MM.1S (cell line): ENCODE results near the gene GAB1.
"Not testable (repeated sequence)": the region's sequence is repeated elsewhere in the genome, so short reads cannot be mapped to it uniquely, and the experiment has no call there.

Experiments used
- EZH2 ChIP-seq: fragments of 300-600 bp; sonication (generic); optimal IDR thresholded peaks from 2 replicates; pipeline ENCODE3; 2017; ENCODE audit warnings: low read depth, mild to moderate bottlenecking, antibody characterized with exemption, low read length, mixed read lengths
- EZH2phosphoT487 ChIP-seq: fragments of 300-600 bp; sonication (generic); IDR thresholded peaks from 2 replicates; pipeline ENCODE4 v1.6.1; 2018; ENCODE audit warnings: antibody characterized with exemption, low read length
- TF ChIP-seq, protein P1 (sequence below): fragments of 300-600 bp; sonication (generic); IDR thresholded peaks from 2 replicates; pipeline ENCODE4 v1.5.1; 2016; ENCODE audit warnings: antibody characterized with exemption, low read length, mixed read lengths

DNA sequence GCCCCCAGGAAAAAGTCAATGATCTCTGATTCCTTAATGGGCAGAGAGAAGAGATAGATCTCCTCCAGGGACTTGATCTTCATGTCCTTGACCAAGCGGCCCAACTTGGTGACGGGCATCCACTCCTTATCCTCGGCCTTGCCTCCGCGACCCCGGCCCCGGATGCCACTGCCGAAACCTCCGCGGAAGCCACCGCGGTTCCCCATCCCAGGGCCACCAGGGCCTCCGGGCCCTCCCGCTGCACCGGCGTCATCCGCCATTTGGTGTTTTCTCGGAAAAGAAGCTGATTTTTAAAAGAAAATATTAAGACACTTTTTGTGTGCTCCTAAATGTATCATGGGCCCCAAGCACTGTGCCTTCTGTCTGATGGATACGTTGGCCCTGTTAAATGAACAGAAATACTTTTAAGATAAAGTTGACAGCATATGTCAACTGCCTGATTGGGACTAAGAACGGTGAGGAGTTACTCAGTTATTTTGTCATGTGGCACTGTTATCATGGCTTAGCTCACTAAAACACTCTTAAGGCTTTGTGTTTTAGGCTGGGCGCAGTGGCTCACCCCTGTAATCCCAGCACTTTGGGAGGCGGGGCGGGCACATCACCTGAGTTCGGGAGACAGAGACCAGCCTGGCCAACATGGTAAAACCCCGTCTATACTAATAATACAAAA, 13.3 kb downstream of the GAB1 start:
- TF ChIP-seq, protein P1, sequence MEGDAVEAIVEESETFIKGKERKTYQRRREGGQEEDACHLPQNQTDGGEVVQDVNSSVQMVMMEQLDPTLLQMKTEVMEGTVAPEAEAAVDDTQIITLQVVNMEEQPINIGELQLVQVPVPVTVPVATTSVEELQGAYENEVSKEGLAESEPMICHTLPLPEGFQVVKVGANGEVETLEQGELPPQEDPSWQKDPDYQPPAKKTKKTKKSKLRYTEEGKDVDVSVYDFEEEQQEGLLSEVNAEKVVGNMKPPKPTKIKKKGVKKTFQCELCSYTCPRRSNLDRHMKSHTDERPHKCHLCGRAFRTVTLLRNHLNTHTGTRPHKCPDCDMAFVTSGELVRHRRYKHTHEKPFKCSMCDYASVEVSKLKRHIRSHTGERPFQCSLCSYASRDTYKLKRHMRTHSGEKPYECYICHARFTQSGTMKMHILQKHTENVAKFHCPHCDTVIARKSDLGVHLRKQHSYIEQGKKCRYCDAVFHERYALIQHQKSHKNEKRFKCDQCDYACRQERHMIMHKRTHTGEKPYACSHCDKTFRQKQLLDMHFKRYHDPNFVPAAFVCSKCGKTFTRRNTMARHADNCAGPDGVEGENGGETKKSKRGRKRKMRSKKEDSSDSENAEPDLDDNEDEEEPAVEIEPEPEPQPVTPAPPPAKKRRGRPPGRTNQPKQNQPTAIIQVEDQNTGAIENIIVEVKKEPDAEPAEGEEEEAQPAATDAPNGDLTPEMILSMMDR: not testable (repeated sequence)
- TF ChIP-seq EZH2, EZH2phosphoT487: not testable (repeated sequence)
